Measurements from ENCODE around the gene SLAMF9. TPM values are rescaled to one million over a fixed set of nuclear protein-coding genes. Genes with fewer than 3 reads are reported as not detected.

Gene SLAMF9
- total and polyA plus RNA-seq, 2 of the 8 experiments (the other 6 are each of a cell fraction or from before 2014, with no cell fraction given): not detected

DNA sequence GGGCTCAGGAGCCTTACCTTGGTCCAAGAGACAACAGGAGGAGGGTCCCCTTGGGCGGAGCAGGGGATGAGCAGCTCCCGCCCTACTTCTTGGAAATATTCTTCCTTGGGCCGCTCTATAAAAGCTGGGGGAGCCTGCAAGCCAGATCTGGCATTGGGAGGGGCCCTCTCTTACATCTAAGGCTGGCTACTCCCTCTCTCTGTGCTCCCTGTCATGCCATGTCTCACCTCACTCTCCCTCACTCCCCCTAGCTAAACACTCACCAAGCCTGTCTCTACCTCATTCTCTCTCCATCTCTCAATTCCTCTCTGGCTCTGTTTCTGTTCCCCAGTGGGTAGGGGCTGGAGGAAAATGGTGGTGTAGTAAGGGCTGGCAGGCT is 22.3 kb downstream of the SLAMF9 start:
- POLR2A ChIA-PET (ENCODE audit: partially characterized antibody): interaction anchor here (3.0 kb wide), 1 partner anchor 14 kb away, joined by 15 read pairs; the partner anchor contains the start of gene IGSF9
- 88% methylated on average over 3 of the region's 3 CpGs; no CpG with 5 or more reads in 1 of the 2 experiments for WGBS, 2 experiments (ENCODE audit: extremely low coverage in 1 of 2, insufficient coverage in 1 of 2, insufficient read length in 1 of 2, insufficient replicate concordance in 2 of 2, low coverage in 1 of 2, low lambda C conversion rate in 2 of 2, missing lambda C conversion rate in 1 of 2)

More for the DNA sequence above, 22.3 kb downstream of the SLAMF9 start:
- CTCF ChIA-PET (ENCODE audit: partially characterized antibody): interaction anchor here (1.2 to 35.5 kb wide), 5 partner anchors 9 to 736 kb away, joined by 3 to 696 read pairs (median 9); no protein-coding TSS in a partner anchor
- H3K4me2 ChIP-seq (ENCODE audit: insufficient read depth in 1 of 2, low read depth in 2 of 2, low read length in 2 of 2): no peak overlapping the region
- H3K9ac ChIP-seq (replicated peaks in 1 of 4; ENCODE audit: extremely low read depth in 1 of 4, low read depth in 3 of 4, low read length in 3 of 4): no peak overlapping the region
- H3K4me3 ChIP-seq (ENCODE audit: extremely low read depth in 1 of 4, insufficient read depth in 2 of 4, low read depth in 3 of 4, low read length in 4 of 4): no peak overlapping the region
- peaks cover 3 to 38% (median 17%) of the 10 kb centered on the region in 4 experiments; a peak in 6 of 8 replicates for H3K36me3 ChIP-seq (ENCODE audit: control insufficient read depth in 2 of 4, insufficient read depth in 4 of 4, low read length in 3 of 4)
- no peak overlapping the region for H2AFZ ChIP-seq (ENCODE audit: low read length)
- H4K20me1 ChIP-seq (replicated peaks in 1 of 2; ENCODE audit: control insufficient read depth in 1 of 2, insufficient read depth in 2 of 2, low read length in 2 of 2): peaks cover 0 to 3% of the 10 kb centered on the region in 2 experiments
- no peaks in the 10 kb centered on the region for H3K79me1 ChIP-seq (ENCODE audit: low read depth, low read length)
- H2BK120ac ChIP-seq (replicated peaks; ENCODE audit: low read depth, low read length): no peak overlapping the region
- H3K4me1 ChIP-seq (replicated peaks in 1 of 4; ENCODE audit: control insufficient read depth in 3 of 4, insufficient read depth in 4 of 4, low read length in 3 of 4): peaks cover 0 to 4% (median 3%) of the 10 kb centered on the region in 4 experiments; a peak in 5 of 7 replicates
- DNase-seq (ENCODE audit: low read depth in 1 of 2, low spot score in 2 of 2): no peak
- H2BK15ac ChIP-seq (ENCODE audit: low read length): no peak overlapping the region
- H2BK20ac ChIP-seq (ENCODE audit: low read length): no peak overlapping the region
- no peak overlapping the region for H2AK5ac ChIP-seq (ENCODE audit: low read depth, low read length)
- H3K23ac ChIP-seq (ENCODE audit: insufficient read length): no peak overlapping the region
- H3K4ac ChIP-seq (replicated peaks; ENCODE audit: insufficient read length, low read depth, low read length): no peak overlapping the region
- H3K9me3 ChIP-seq (ENCODE audit: insufficient read depth in 2 of 2, low read depth in 1 of 2, low read length in 1 of 2): no peaks in the 10 kb centered on the region
- no peak overlapping the region for H3K56ac ChIP-seq (replicated peaks; ENCODE audit: insufficient read length, low read depth, low read length)
- no peaks in the 10 kb centered on the region; the same call in 1 of the 2 replicates for H3K23me2 ChIP-seq (ENCODE audit: low read depth, low read length)
- H3K27me3 ChIP-seq (replicated peaks in 1 of 4; ENCODE audit: control insufficient read depth in 3 of 4, extremely low read depth in 1 of 4, insufficient read depth in 3 of 4, low read length in 3 of 4): no peaks in the 10 kb centered on the region
- H2BK12ac ChIP-seq (ENCODE audit: low read depth, low read length): no peak overlapping the region
- no peak for FAIRE-seq
- H4K5ac ChIP-seq (ENCODE audit: insufficient read length, low read depth, low read length): no peak overlapping the region
- no peak overlapping the region for H3K18ac ChIP-seq (ENCODE audit: extremely low read depth, low read length)
- TF ChIP-seq KDM5A (IDR thresholded peaks at IDR 0.05; ENCODE audit: low read length) (no peak), RNF2 (IDR thresholded peaks at IDR 0.05; ENCODE audit: borderline replicate concordance, low read depth, low read length, missing control alignments, poor library complexity, severe bottlenecking) (no peak), EP300 (IDR thresholded peaks at IDR 0.05; ENCODE audit: borderline replicate concordance in 1 of 2, low read depth in 2 of 2, low read length in 2 of 2) (no peak)
- TF ChIP-seq, protein P1, sequence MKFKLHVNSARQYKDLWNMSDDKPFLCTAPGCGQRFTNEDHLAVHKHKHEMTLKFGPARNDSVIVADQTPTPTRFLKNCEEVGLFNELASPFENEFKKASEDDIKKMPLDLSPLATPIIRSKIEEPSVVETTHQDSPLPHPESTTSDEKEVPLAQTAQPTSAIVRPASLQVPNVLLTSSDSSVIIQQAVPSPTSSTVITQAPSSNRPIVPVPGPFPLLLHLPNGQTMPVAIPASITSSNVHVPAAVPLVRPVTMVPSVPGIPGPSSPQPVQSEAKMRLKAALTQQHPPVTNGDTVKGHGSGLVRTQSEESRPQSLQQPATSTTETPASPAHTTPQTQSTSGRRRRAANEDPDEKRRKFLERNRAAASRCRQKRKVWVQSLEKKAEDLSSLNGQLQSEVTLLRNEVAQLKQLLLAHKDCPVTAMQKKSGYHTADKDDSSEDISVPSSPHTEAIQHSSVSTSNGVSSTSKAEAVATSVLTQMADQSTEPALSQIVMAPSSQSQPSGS (IDR thresholded peaks at IDR 0.05; ENCODE audit: low read length): no peak
- no peak overlapping the region for H2BK5ac ChIP-seq (ENCODE audit: low read depth, low read length)
- no peak overlapping the region for H4K8ac ChIP-seq (ENCODE audit: extremely low read depth, insufficient read depth, low read length)
- H3K14ac ChIP-seq (ENCODE audit: insufficient read length): no peak overlapping the region
- H4K91ac ChIP-seq (replicated peaks; ENCODE audit: insufficient read length, low read length): no peak overlapping the region
- H3K79me2 ChIP-seq (ENCODE audit: control insufficient read depth in 1 of 2, insufficient read depth in 2 of 2, low read length in 2 of 2): no peaks in the 10 kb centered on the region
- no peak overlapping the region for H3K27ac ChIP-seq (ENCODE audit: low read depth, low read length)

All from H1 (cell line).